NB4 (cell line): ENCODE data around the gene LAD1.

Experiments
- DNase-seq: peaks from one replicate; pipeline ENCODE4 v3.0.0; 2010; ENCODE audit warnings: low read depth
- H3K4me3 ChIP-seq: one replicate; pipeline ENCODE4 v1.5.1; 2011; ENCODE audit warnings: mild to moderate bottlenecking, low read depth, low read length, moderate library complexity
- MAX ChIP-seq: IDR thresholded peaks from 2 replicates; pipeline ENCODE4 v1.6.1; 2011; ENCODE audit warnings: low read depth, low read length
- MYC ChIP-seq: IDR thresholded peaks from 2 replicates; pipeline ENCODE4 v1.6.1; 2011; ENCODE audit warnings: low read depth, low read length
- POLR2A ChIP-seq: IDR thresholded peaks from 2 replicates; pipeline ENCODE4 v1.6.1; 2011; ENCODE audit warnings: mild to moderate bottlenecking; ENCODE audit not compliant: insufficient read length; ENCODE audit errors: extremely low read depth
- TF ChIP-seq, protein P1 (sequence below): IDR thresholded peaks from one replicate; pipeline ENCODE4 v1.5.1; 2012; ENCODE audit warnings: low read depth, low read length

LAD1 gene

GRCh38 chr1:201396861-201397464 lies 2.2 kb downstream of the LAD1 start:
- H3K4me3 ChIP-seq: no peak overlapping the region

DNA sequence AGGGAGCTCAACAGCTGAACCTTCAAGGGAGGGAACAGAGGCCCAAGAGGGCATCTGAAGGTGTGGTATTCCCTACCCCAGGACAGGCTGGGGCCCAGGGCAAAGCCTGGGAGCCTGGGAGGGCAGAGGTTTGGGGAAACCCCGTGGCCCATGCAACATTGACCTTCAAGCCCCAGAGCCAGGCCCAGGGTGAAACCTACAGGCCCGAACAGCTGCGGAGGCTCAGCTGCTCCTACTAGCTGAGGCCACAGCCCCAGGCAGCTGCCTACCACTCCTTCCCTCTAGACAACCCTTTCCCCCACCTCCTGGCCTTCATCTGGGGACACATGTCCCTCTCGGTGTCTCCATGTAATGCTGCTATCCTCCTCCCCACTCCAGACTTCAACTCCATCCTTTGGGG lies 3.2 kb downstream of the LAD1 start:
- H3K4me3 ChIP-seq: no peak overlapping the region
- TF ChIP-seq POLR2A (no peak), MYC (no peak), MAX (no peak)
- TF ChIP-seq, protein P1, sequence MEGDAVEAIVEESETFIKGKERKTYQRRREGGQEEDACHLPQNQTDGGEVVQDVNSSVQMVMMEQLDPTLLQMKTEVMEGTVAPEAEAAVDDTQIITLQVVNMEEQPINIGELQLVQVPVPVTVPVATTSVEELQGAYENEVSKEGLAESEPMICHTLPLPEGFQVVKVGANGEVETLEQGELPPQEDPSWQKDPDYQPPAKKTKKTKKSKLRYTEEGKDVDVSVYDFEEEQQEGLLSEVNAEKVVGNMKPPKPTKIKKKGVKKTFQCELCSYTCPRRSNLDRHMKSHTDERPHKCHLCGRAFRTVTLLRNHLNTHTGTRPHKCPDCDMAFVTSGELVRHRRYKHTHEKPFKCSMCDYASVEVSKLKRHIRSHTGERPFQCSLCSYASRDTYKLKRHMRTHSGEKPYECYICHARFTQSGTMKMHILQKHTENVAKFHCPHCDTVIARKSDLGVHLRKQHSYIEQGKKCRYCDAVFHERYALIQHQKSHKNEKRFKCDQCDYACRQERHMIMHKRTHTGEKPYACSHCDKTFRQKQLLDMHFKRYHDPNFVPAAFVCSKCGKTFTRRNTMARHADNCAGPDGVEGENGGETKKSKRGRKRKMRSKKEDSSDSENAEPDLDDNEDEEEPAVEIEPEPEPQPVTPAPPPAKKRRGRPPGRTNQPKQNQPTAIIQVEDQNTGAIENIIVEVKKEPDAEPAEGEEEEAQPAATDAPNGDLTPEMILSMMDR: no peak
- DNase-seq: no peak

More at GRCh38 chr1:201396861-201397464, 2.2 kb downstream of the LAD1 start:
- DNase-seq: no peak
- TF ChIP-seq POLR2A (no peak), MYC (no peak), MAX (no peak)
- TF ChIP-seq, protein P1: no peak

GRCh38 chr1:201394591-201394990 lies 4.5 kb downstream of the LAD1 start:
- no peak overlapping the region for H3K4me3 ChIP-seq
- TF ChIP-seq, protein P1: no peak
- TF ChIP-seq MYC (no peak), MAX (no peak), POLR2A (no peak)
- DNase-seq: no peak

- TF ChIP-seq POLR2A: no peak
- no peak for TF ChIP-seq MYC
- TF ChIP-seq MAX: no peak
- TF ChIP-seq, protein P1: no peak
- H3K4me3 ChIP-seq: no peak overlapping the region
- DNase-seq: no peak
Observed at GRCh38 chr1:201393076-201393475, 6.0 kb downstream of the LAD1 start.

GRCh38 chr1:201391651-201392511 lies 7.2 kb downstream of the LAD1 start:
- no peak for DNase-seq
- TF ChIP-seq, protein P1: no peak
- no peak for TF ChIP-seq POLR2A
- TF ChIP-seq MAX: no peak
- no peak for TF ChIP-seq MYC
- no peak overlapping the region for H3K4me3 ChIP-seq
